PC-3 (cell line): ENCODE results near the gene PIM1. TPM values are rescaled to one million over a fixed set of nuclear protein-coding genes. Genes with fewer than 3 reads are reported as not detected.
A peak's percentile ranks its signal among the peaks of the same experiment; 100 is the strongest.

ENCODE experiments used
- ATAC-seq: fragments of 200-7000 bp; cut with Tn5 transposase; 2 replicates; pipeline ENCODE4 v1.9.1; 2020; ENCODE audit warnings: mild to moderate bottlenecking, moderate library complexity
- BruUV-seq: library from RNA; stranded (reverse); fragments of 400-500 nt; replicated peaks from 2 replicates; lab custom pipeline; 2021; lab: Mats Ljungman, UMichigan
- CTCF ChIA-PET: fragments of 300-600 bp; sonication (Branson Sonifier 250); formaldehyde crosslinking; loops from one replicate; lab custom pipeline; 2022; ENCODE audit warnings: antibody characterized with exemption; lab: Charles Lee
- POLR2A ChIA-PET: fragments of 300-600 bp; sonication (Branson Sonifier 250); formaldehyde crosslinking; loops from one replicate; lab custom pipeline; 2022; ENCODE audit warnings: antibody characterized with exemption; ENCODE audit not compliant: unreplicated experiment; lab: Charles Lee
- DNase-seq: peaks from one replicate; pipeline ENCODE4 v3.0.0-alpha.2; 2015
- H2AFZ ChIP-seq: fragments of 300-600 bp; sonication (generic); 2 replicates; pipeline ENCODE4 v1.6.0; 2016; ENCODE audit warnings: antibody characterized with exemption, low read length
- H3F3A ChIP-seq: fragments of 300-600 bp; sonication (generic); one replicate; pipeline ENCODE4 v1.6.0; 2017; ENCODE audit warnings: antibody characterized with exemption, low read length, control low read depth, mild to moderate bottlenecking; ENCODE audit not compliant: unreplicated experiment
- H3K27ac ChIP-seq: fragments of 300-600 bp; sonication (generic); 2 replicates; pipeline ENCODE4 v1.5.1; 2016; ENCODE audit warnings: mild to moderate bottlenecking, low read length
- H3K27me3 ChIP-seq: fragments of 300-600 bp; sonication (generic); 2 replicates; pipeline ENCODE4 v1.6.1; 2016; ENCODE audit warnings: low read length, mixed read lengths
- H3K36me3 ChIP-seq: fragments of 300-600 bp; sonication (generic); 2 replicates; pipeline ENCODE4 v1.6.1; 2016; ENCODE audit warnings: low read depth, mixed run types, low read length, mixed read lengths
- H3K4me1 ChIP-seq: fragments of 300-600 bp; sonication (generic); 2 replicates; pipeline ENCODE4 v1.5.1; 2016; ENCODE audit warnings: low read length; ENCODE audit not compliant: insufficient read depth
- H3K4me2 ChIP-seq: fragments of 300-600 bp; sonication (generic); 2 replicates; pipeline ENCODE4 v1.6.0; 2016; ENCODE audit warnings: low read length
- H3K4me3 ChIP-seq: fragments of 300-600 bp; sonication (generic); 2 replicates; pipeline ENCODE4 v1.5.1; 2016; ENCODE audit warnings: mild to moderate bottlenecking, low read length, mixed read lengths
- H3K79me2 ChIP-seq: fragments of 300-600 bp; sonication (generic); 2 replicates; pipeline ENCODE4 v1.6.1; 2017; ENCODE audit warnings: low read length, mixed read lengths
- H3K9ac ChIP-seq: fragments of 300-600 bp; sonication (generic); 2 replicates; pipeline ENCODE4 v1.6.0; 2016; ENCODE audit warnings: mild to moderate bottlenecking, low read length
- H3K9me2 ChIP-seq: fragments of 300-600 bp; sonication (generic); replicated peaks from 2 replicates; pipeline ENCODE4 v1.6.1; 2016; ENCODE audit warnings: mixed run types, low read length, mixed read lengths
- H3K9me3 ChIP-seq: fragments of 300-600 bp; sonication (generic); 2 replicates; pipeline ENCODE4 v1.6.1; 2016; ENCODE audit warnings: low read length, mixed read lengths
- H4K20me1 ChIP-seq: fragments of 300-600 bp; sonication (generic); 2 replicates; pipeline ENCODE4 v1.6.1; 2016; ENCODE audit warnings: low read length, mixed read lengths
- EZH2 ChIP-seq: fragments of 300-600 bp; sonication (generic); IDR thresholded peaks from one replicate; pipeline ENCODE4 v1.6.1; 2017; ENCODE audit warnings: antibody characterized with exemption, mild to moderate bottlenecking, low read length; ENCODE audit not compliant: unreplicated experiment
- EZH2phosphoT487 ChIP-seq: fragments of 300-600 bp; sonication (generic); IDR thresholded peaks from 2 replicates; pipeline ENCODE4 v1.6.1; 2018; ENCODE audit warnings: mild to moderate bottlenecking, antibody characterized with exemption, low read length, borderline replicate concordance
- intact Hi-C: fragments of 100-400 bp; cut with micrococcal nuclease; formaldehyde crosslinking; loops from 2 replicates; pipeline ENCODE4 v1.9.0; 2023
- total RNA-seq: library from RNA; depleted of rRNA; stranded (reverse); fragments of >200 nt; gene quantifications from 2 replicates; pipeline ENCODE4 v1.2.3, GENCODE V29; 2014
- TF ChIP-seq, protein P1 (sequence below): fragments of 300-600 bp; sonication (generic); conservative IDR thresholded peaks from 2 replicates; pipeline ENCODE4 v1.5.1; 2017; ENCODE audit warnings: antibody characterized with exemption, low read depth, mild to moderate bottlenecking, low read length

The PIM1 gene
- total RNA-seq, 1 experiment from 2014 or later: 74.1 TPM

DNA sequence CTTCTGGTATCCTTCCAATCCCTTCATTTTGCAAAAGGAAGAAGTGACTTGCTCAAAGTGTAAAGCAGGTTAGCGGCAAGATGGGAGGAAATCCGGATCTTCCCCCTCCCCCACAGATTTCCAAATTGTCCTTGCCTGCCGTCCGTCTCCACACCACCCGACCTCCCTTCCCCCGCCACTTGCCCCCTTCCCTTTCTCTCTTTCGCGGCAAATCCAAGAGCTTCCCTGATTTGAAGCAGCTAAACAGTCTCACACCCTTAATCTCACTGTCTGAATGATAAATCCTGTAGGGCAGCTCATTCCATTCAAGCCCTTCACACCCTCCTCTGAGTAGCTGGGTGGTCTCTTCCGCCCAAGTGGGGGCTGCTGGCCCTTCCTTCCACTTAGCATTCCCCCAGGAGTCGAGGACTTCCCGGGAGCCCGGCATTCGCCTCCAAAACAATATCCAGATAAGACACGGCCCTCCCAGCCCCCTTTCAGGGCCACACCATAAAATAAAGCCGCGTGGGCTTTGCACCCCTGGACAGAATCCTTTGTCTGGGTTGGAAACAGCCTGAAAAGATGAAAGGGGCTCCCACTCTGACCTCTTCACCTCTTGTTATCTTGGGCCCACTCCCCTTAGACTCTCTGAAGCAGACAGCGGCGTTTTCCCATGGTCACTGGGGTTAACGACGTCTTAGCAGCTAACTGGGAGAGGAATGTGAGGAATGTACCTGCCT, 44.0 kb upstream of the PIM1 start:
- no peaks in the 10 kb centered on the region for H3K27me3 ChIP-seq
- H4K20me1 ChIP-seq: no peaks in the 10 kb centered on the region
- TF ChIP-seq EZH2phosphoT487 (no peak), EZH2 (no peak)
- TF ChIP-seq, protein P1, sequence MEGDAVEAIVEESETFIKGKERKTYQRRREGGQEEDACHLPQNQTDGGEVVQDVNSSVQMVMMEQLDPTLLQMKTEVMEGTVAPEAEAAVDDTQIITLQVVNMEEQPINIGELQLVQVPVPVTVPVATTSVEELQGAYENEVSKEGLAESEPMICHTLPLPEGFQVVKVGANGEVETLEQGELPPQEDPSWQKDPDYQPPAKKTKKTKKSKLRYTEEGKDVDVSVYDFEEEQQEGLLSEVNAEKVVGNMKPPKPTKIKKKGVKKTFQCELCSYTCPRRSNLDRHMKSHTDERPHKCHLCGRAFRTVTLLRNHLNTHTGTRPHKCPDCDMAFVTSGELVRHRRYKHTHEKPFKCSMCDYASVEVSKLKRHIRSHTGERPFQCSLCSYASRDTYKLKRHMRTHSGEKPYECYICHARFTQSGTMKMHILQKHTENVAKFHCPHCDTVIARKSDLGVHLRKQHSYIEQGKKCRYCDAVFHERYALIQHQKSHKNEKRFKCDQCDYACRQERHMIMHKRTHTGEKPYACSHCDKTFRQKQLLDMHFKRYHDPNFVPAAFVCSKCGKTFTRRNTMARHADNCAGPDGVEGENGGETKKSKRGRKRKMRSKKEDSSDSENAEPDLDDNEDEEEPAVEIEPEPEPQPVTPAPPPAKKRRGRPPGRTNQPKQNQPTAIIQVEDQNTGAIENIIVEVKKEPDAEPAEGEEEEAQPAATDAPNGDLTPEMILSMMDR: no peak
- DNase-seq: no peak
- no peak overlapping the region for H3K4me2 ChIP-seq
- H3K9me2 ChIP-seq: no peaks in the 10 kb centered on the region
- peak overlapping the region; percentile 21; the same call in 1 of the 2 replicates for H3K27ac ChIP-seq
- H2AFZ ChIP-seq: no peak overlapping the region
- H3K9ac ChIP-seq: peak overlapping the region; percentile 69; the same call in 1 of the 2 replicates
- no peak overlapping the region for H3K4me3 ChIP-seq
- H3K36me3 ChIP-seq: no peaks in the 10 kb centered on the region
- no peaks in the 10 kb centered on the region for H3K79me2 ChIP-seq
- H3K9me3 ChIP-seq: no peaks in the 10 kb centered on the region
- ChIA-PET POLR2A (interaction anchor here (0.6 kb wide), 1 partner anchor 10 kb away, joined by 3 read pairs; no protein-coding TSS in a partner anchor), CTCF (no interaction called here)
- H3K4me1 ChIP-seq: peaks cover 33% of the 10 kb centered on the region
- intact Hi-C loops: no loop called here
- no TSS peak for BruUV-seq
- no peak for ATAC-seq
- no peaks in the 10 kb centered on the region for H3F3A ChIP-seq

DNA sequence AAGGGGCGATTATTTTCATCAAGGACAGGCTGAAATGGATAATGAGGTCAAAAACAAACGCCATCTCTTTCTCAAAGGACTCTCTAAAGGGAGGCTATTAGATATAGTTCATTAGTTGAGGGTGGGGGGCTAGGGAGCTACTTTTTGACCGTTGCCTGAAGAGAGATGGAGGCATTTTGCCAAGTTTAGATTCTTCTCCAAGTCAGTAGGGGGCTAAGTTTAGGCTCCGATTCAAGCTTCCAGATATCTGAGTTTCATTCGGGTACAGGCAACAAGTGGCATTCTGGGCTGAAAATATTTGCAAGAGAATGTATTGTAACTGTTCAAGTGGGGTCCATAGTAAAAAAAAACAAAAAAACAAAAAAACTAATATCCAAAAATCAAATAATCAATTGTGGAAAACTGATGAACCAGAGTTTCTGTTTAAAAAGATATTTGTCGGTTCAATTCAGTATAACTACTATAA, 43.4 kb upstream of the PIM1 start:
- Histone ChIP-seq H3K27me3 (no peaks in the 10 kb centered on the region), H3K9me3 (no peaks in the 10 kb centered on the region), H3K79me2 (no peaks in the 10 kb centered on the region), H4K20me1 (no peaks in the 10 kb centered on the region), H3K36me3 (no peaks in the 10 kb centered on the region), H3K4me1 (peaks cover 38% of the 10 kb centered on the region), H3K4me2 (no peak overlapping the region), H3K4me3 (no peak overlapping the region), H2AFZ (no peak overlapping the region), H3K27ac (peak overlapping the region; percentile 21; the same call in 1 of the 2 replicates), H3F3A (no peaks in the 10 kb centered on the region), H3K9ac (peak overlapping the region; percentile 69; the same call in 1 of the 2 replicates), H3K9me2 (no peaks in the 10 kb centered on the region)
- TF ChIP-seq, protein P1: no peak
- no peak for TF ChIP-seq EZH2
- TF ChIP-seq EZH2phosphoT487: no peak
- BruUV-seq: no TSS peak
- ATAC-seq (no peak), DNase-seq (no peak)
- intact Hi-C loops: no loop called here
- ChIA-PET POLR2A (interaction anchor here (0.6 kb wide), 1 partner anchor 9 kb away, joined by 3 read pairs; no protein-coding TSS in a partner anchor), CTCF (no interaction called here)
